ENCODE results near the gene STK33. TPM values are rescaled to one million over a fixed set of nuclear protein-coding genes. Genes with fewer than 3 reads are reported as not detected.

The STK33 gene
- total RNA-seq, 1 experiment from 2014 or later = 5.8 TPM

DNA sequence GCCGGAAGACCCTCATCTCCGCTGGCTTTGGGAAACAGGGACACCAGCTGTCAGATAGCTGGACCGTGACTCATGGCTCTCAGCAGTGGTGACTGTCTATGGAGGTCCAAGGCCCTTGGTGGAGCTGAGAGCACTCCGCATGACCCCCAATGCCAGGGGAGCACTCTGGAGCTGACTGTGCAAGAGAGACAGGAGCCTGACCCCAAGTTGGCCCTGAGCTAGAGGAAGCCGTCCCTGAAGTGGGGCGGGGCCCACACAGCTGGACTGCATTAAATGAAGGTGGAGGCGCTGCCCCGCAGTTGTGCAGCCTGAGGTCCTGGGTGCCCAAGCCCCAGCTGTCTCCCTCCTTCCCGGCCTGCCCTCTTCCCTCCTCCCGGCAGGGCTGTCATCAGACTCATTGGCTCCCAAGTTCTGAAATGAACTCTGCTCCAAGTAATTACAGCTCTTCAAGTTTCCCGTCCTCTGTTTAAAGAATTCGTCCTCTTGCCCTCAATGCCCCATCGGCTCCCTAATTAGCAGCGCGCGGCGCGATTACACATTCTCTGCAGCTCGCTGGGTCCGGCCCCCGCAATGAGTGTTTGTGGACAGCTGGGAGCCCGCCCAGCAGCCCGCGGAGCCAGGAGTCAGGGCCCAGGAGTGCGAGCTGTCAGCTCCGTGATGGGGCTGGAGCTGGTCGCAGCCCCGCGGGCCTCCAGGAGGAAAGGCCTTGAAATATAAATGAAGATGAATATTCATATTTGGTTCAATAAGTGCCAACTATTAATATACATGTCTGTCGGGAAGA, 237.1 kb downstream of the STK33 start:
- TF ChIP-seq, protein P1, sequence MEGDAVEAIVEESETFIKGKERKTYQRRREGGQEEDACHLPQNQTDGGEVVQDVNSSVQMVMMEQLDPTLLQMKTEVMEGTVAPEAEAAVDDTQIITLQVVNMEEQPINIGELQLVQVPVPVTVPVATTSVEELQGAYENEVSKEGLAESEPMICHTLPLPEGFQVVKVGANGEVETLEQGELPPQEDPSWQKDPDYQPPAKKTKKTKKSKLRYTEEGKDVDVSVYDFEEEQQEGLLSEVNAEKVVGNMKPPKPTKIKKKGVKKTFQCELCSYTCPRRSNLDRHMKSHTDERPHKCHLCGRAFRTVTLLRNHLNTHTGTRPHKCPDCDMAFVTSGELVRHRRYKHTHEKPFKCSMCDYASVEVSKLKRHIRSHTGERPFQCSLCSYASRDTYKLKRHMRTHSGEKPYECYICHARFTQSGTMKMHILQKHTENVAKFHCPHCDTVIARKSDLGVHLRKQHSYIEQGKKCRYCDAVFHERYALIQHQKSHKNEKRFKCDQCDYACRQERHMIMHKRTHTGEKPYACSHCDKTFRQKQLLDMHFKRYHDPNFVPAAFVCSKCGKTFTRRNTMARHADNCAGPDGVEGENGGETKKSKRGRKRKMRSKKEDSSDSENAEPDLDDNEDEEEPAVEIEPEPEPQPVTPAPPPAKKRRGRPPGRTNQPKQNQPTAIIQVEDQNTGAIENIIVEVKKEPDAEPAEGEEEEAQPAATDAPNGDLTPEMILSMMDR (conservative IDR thresholded peaks at IDR 0.05) = no peak
- TF ChIP-seq EZH2 (IDR thresholded peaks at IDR 0.05; ENCODE audit: low read depth) = no peak
- ChIA-PET POLR2A (ENCODE audit: unreplicated experiment) (no interaction called here), CTCF (interaction anchor here (0.6 kb wide), 1 partner anchor 899 kb away, joined by 4 read pairs; no protein-coding TSS in a partner anchor)
- no peak overlapping the region for H2AFZ ChIP-seq
- peaks cover 3% of the 10 kb centered on the region; the same call in 1 of the 2 replicates for H3F3A ChIP-seq (ENCODE audit: insufficient read depth, low read depth)
- intact Hi-C loops (cut with micrococcal nuclease; ENCODE audit: unreplicated experiment) = no loop called here
- BruUV-seq (replicated peaks) = no TSS peak
- H3K27ac ChIP-seq = no peak overlapping the region
- H3K9me3 ChIP-seq (ENCODE audit: insufficient read depth, low read depth) = no peaks in the 10 kb centered on the region
- H4K20me1 ChIP-seq (ENCODE audit: insufficient read depth) = no peaks in the 10 kb centered on the region
- H3K27me3 ChIP-seq (ENCODE audit: insufficient read depth, low read depth) = no peaks in the 10 kb centered on the region
- DNase-seq = no peak
- no peaks in the 10 kb centered on the region for H3K36me3 ChIP-seq (ENCODE audit: low read depth)
- no peaks in the 10 kb centered on the region for H3K9me2 ChIP-seq (ENCODE audit: insufficient read depth)
- no peak overlapping the region for H3K4me2 ChIP-seq
- no peaks in the 10 kb centered on the region for H3K79me2 ChIP-seq (ENCODE audit: low read depth)
- peaks cover 15% of the 10 kb centered on the region for H3K4me1 ChIP-seq (replicated peaks; ENCODE audit: insufficient read depth)
- H3K4me3 ChIP-seq = no peak overlapping the region

DNA sequence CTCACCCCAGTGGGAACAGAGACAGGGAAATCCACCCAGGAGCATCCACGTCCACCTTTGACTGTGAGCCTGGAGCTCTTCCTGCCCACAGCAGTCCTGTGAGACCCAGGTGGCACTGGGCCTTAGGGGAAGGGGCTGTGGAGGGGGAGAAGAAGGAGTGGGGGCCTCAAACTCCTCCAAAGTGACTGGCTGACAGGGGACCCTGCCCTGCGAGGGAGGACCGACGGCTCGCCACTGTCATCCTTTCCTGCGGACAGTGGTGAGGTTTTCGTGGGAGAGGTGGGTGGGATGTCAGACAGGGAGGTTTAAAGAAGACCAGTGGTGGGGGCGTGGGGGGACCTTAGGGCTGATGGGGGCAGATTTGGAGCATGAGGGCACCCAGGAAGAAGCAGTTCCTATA, 237.8 kb downstream of the STK33 start:
- Histone ChIP-seq H3F3A (ENCODE audit: insufficient read depth, low read depth) (peaks cover 3% of the 10 kb centered on the region; the same call in 1 of the 2 replicates), H3K27ac (no peak overlapping the region), H2AFZ (no peak overlapping the region), H3K4me1 (replicated peaks; ENCODE audit: insufficient read depth) (peaks cover 15% of the 10 kb centered on the region), H3K79me2 (ENCODE audit: low read depth) (no peaks in the 10 kb centered on the region), H3K27me3 (ENCODE audit: insufficient read depth, low read depth) (no peaks in the 10 kb centered on the region), H3K9me3 (ENCODE audit: insufficient read depth, low read depth) (no peaks in the 10 kb centered on the region), H3K36me3 (ENCODE audit: low read depth) (no peaks in the 10 kb centered on the region), H3K9me2 (ENCODE audit: insufficient read depth) (no peaks in the 10 kb centered on the region), H3K4me3 (no peak overlapping the region), H3K4me2 (no peak overlapping the region), H4K20me1 (ENCODE audit: insufficient read depth) (no peaks in the 10 kb centered on the region)
- POLR2A ChIA-PET (ENCODE audit: unreplicated experiment) = no interaction called here
- BruUV-seq (replicated peaks) = no TSS peak
- CTCF ChIA-PET = interaction anchor here (0.6 kb wide), 1 partner anchor 900 kb away, joined by 4 read pairs; no protein-coding TSS in a partner anchor
- TF ChIP-seq, protein P1 (conservative IDR thresholded peaks at IDR 0.05) = no peak
- no peak for TF ChIP-seq EZH2 (IDR thresholded peaks at IDR 0.05; ENCODE audit: low read depth)
- intact Hi-C loops (cut with micrococcal nuclease; ENCODE audit: unreplicated experiment) = no loop called here
- no peak for DNase-seq

DNA sequence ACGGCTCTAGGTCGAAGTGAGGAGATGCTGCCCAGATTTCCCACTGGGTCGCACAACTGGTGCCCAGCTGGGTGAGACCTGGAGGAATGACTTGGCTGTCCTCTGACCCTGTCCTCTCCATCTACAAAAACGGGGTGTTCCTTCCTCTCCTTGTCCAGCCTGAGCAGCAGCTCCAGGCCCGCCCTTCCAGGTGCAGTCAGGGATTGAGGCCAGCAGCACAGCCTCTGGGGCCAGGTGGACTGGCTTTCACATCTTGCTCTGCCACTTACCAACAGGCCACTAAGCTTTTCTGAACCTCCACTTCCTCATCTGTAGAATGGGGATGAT, 238.6 kb downstream of the STK33 start:
- Histone ChIP-seq H3K4me2 (no peak overlapping the region), H3K36me3 (ENCODE audit: low read depth) (no peaks in the 10 kb centered on the region), H3K27me3 (ENCODE audit: insufficient read depth, low read depth) (no peaks in the 10 kb centered on the region), H3K4me3 (no peak overlapping the region), H2AFZ (no peak overlapping the region), H3K27ac (no peak overlapping the region), H3F3A (ENCODE audit: insufficient read depth, low read depth) (peaks cover 3% of the 10 kb centered on the region; the same call in 1 of the 2 replicates), H3K9me3 (ENCODE audit: insufficient read depth, low read depth) (no peaks in the 10 kb centered on the region), H3K4me1 (replicated peaks; ENCODE audit: insufficient read depth) (peaks cover 15% of the 10 kb centered on the region), H3K9me2 (ENCODE audit: insufficient read depth) (no peaks in the 10 kb centered on the region), H4K20me1 (ENCODE audit: insufficient read depth) (no peaks in the 10 kb centered on the region), H3K79me2 (ENCODE audit: low read depth) (no peaks in the 10 kb centered on the region)
- no TSS peak for BruUV-seq (replicated peaks)
- DNase-seq = no peak
- intact Hi-C loops (cut with micrococcal nuclease; ENCODE audit: unreplicated experiment) = loop anchor here (2.0 kb wide), 1 partner anchor 21 kb away; no protein-coding TSS in a partner anchor
- TF ChIP-seq, protein P1 (conservative IDR thresholded peaks at IDR 0.05) = no peak
- POLR2A ChIA-PET (ENCODE audit: unreplicated experiment) = no interaction called here
- CTCF ChIA-PET = interaction anchor here (0.8 kb wide), 1 partner anchor 19 kb away, joined by 6 read pairs; no protein-coding TSS in a partner anchor
